Activated T-helper 2 cell treated with anti-CD3 and anti-CD28 coated beads, Interferon-gamma antibody, Interleukin-2, Interleukin-4, amounts not matched to agents 10 μg/mL and 5 μg/mL and 100 μg/mL, durations not matched to agents 14 hours and 24 hours and 36 hours (primary cell): Measurements from ENCODE around the gene PRKCE. TPM values are rescaled to one million over a fixed set of nuclear protein-coding genes. Genes with fewer than 3 reads are reported as not detected.
A peak's percentile ranks its signal among the peaks of the same experiment; 100 is the strongest.

Source experiments
- DNase-seq: peaks from one replicate; pipeline ENCODE4 v3.0.0; 2021; ENCODE audit warnings: low spot score
- H3K27ac Mint-ChIP-seq: one replicate; pipeline ENCODE4 v1.8.0; 2021; ENCODE audit warnings: mixed read lengths
- H3K27me3 Mint-ChIP-seq: one replicate; pipeline ENCODE4 v1.8.0; 2021; ENCODE audit warnings: low read depth, mixed read lengths
- H3K36me3 Mint-ChIP-seq: one replicate; pipeline ENCODE4 v1.8.0; 2021; ENCODE audit warnings: low read depth, mixed read lengths
- H3K4me1 Mint-ChIP-seq: one replicate; pipeline ENCODE4 v1.8.0; 2021; ENCODE audit warnings: low read depth, mixed read lengths
- H3K4me3 Mint-ChIP-seq: one replicate; pipeline ENCODE4 v1.8.0; 2021; ENCODE audit warnings: low read depth, mild to moderate bottlenecking, moderate library complexity, mixed read lengths
- H3K9me3 Mint-ChIP-seq: one replicate; pipeline ENCODE4 v1.8.0; 2021; ENCODE audit warnings: mixed read lengths
- intact Hi-C: fragments of 100-400 bp; cut with micrococcal nuclease; formaldehyde crosslinking; loops from one replicate; pipeline ENCODE4 v1.15.1; 2023
- total RNA-seq: library from RNA; stranded (reverse); gene quantifications from 2 replicates; pipeline ENCODE4 v1.2.3, GENCODE V29; 2022

The PRKCE gene
- total RNA-seq, 1 donor from 2014 or later = 21.5 TPM

DNA sequence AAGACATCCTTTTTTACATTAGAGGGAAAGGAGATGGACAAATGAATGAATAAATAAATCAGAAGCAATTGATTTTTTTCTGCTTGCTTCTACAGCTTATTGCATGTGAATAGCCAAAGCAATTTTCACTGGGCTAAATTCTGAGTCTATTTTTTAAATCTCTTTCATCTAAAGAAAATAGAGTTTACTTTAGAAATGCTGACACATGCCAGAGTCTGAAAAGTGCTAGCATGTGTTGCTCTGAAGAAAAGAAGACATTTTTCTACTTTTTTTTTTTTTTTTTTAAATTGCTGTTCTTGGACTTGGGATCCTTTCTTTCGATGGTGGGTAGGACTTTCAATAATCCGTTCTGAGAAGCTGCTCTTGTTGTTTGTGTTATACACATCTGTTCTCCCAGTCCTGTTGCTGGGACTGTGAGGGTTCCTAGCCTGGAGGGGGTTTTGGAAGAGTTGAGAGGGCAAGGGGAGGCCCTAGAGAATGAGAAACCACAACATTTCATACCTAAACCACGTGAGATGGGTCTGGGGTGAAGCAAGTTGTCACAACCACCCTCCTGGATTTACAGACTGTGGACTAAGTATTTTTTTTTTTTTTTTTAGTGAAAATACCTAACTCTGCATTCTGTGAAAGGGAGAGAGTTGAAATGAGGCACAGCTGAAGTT lies 193.5 kb downstream of the PRKCE start:
- DNase-seq = no peak

DNA sequence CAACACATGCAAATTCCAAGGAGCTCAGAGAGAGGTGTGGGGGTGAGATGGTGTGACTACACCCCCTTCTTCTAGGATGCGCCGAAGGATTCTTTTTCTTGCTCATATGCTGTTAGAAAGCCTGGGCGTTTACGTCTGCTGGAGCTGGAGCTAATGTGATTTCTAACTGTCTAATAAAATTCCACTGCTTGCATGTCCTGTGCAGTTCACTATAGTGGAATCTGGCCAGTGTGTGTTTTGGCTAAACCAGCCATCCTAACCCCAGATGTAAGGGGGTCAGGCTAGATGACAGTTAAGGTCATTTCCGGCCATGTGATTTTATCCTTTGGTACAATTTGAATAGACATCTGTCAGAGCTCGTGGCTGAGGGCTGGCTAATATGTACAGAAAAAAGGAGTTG lies 194.1 kb downstream of the PRKCE start:
- H3K27me3 Mint-ChIP-seq = no peaks in the 10 kb centered on the region
- peaks cover 18% of the 10 kb centered on the region for H3K36me3 Mint-ChIP-seq
- intact Hi-C loops = loop anchor here (2.0 to 10.0 kb wide), 3 partner anchors 17 to 201 kb away; no protein-coding TSS in a partner anchor
- no peak for DNase-seq
- peaks cover 67% of the 10 kb centered on the region for H3K4me1 Mint-ChIP-seq
- peaks cover 10% of the 10 kb centered on the region for H3K9me3 Mint-ChIP-seq
- H3K27ac Mint-ChIP-seq = no peak overlapping the region
- H3K4me3 Mint-ChIP-seq = no peak overlapping the region

More for the DNA sequence above, 193.5 kb downstream of the PRKCE start:
- H3K9me3 Mint-ChIP-seq = peaks cover 5% of the 10 kb centered on the region
- H3K27ac Mint-ChIP-seq = peak overlapping the region; percentile 67
- no peaks in the 10 kb centered on the region for H3K27me3 Mint-ChIP-seq
- intact Hi-C loops = loop anchor here (2.0 to 10.0 kb wide), 4 partner anchors 18 to 200 kb away; no protein-coding TSS in a partner anchor
- H3K4me1 Mint-ChIP-seq = peaks cover 67% of the 10 kb centered on the region
- H3K4me3 Mint-ChIP-seq = no peak overlapping the region
- H3K36me3 Mint-ChIP-seq = peaks cover 14% of the 10 kb centered on the region

DNA sequence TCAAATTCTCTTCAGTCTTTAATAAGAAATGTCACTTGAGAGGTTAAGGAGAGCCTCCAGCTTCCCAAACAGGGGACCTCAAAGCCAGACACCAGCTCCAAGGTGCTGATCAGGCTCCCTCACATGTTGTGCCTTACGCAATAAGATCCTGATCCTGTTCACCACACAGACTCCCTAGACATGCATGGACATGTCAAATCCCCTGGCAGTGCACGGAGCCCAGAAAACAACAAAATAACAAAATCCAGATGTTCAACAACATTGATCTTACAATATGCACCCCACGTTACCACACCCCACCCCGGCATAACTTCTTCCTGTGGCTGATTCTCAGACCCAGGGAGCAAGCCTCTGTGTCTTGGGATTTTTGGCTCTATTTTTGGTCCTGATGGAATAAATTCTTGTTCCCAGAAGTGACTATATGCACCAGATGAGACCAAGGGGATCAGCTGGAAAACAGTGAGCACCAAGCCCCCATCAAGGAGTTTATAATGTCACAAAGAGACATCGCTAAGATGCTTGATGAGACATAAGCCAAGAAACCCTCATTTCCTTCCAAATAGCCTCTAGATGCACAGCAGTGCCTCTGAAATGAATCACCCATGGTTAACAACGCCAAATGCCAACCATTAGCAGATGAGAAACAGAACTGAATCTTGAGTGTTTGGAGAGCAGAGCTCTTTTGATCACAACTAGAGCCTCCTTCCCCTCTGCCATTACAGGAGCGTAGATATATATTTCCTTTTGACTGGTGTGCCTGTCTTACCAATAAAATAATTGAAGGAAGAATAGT lies 198.2 kb downstream of the PRKCE start:
- H3K27ac Mint-ChIP-seq = peak overlapping the region; percentile 19
- no peak overlapping the region for H3K4me3 Mint-ChIP-seq
- intact Hi-C loops = loop anchor here (1.0 to 10.0 kb wide), 4 partner anchors 10 to 205 kb away; no protein-coding TSS in a partner anchor
- peaks cover 37% of the 10 kb centered on the region for H3K4me1 Mint-ChIP-seq
- peaks cover 46% of the 10 kb centered on the region for H3K36me3 Mint-ChIP-seq
- H3K27me3 Mint-ChIP-seq = no peaks in the 10 kb centered on the region
- H3K9me3 Mint-ChIP-seq = peaks cover 23% of the 10 kb centered on the region
- no peak for DNase-seq

DNA sequence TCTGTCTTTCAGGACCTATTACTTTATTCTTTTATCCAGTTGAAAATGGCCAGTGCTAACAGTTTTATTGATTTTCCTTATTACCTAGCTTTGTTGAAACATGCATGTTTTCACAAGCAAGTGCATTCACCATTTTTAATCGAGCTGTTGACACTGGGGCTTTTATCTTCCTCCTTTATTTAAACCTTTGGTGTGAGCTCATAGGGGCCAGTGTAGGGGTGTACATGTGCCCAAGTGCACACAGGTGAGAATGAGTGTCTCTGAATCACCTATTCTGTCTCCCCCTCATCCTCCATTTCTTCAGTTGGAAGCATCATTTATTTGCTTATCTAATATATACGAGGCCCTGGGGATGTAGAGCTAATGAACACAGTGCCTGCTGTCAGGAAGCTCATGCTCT lies 199.1 kb downstream of the PRKCE start:
- DNase-seq = no peak
- peaks cover 39% of the 10 kb centered on the region for H3K4me1 Mint-ChIP-seq
- H3K4me3 Mint-ChIP-seq = no peak overlapping the region
- H3K9me3 Mint-ChIP-seq = peaks cover 23% of the 10 kb centered on the region
- H3K27ac Mint-ChIP-seq = peak overlapping the region; percentile 36
- no peaks in the 10 kb centered on the region for H3K27me3 Mint-ChIP-seq
- H3K36me3 Mint-ChIP-seq = peaks cover 46% of the 10 kb centered on the region
- intact Hi-C loops = loop anchor here (1.0 to 5.0 kb wide), 2 partner anchors 9 to 37 kb away; no protein-coding TSS in a partner anchor

DNA sequence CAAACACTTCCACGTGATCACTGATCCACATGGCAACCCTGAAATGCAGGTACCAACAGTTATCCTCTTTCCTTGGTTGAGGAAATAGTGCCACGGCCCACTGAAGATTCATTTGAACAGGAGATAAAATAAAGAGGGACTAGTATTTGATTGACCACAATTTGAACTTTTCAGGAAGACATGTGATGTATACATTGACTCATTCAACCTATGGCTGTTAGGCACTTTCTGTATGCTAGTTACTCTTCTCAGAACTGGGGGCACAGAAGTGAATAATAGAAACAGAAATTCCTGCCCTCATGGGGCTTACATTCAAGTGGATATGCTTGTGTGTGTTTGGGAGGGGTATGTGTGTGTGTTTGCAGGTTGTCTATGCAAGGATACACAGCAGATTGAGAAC lies 199.6 kb downstream of the PRKCE start:
- H3K4me1 Mint-ChIP-seq = peaks cover 37% of the 10 kb centered on the region
- no peak overlapping the region for H3K4me3 Mint-ChIP-seq
- no peaks in the 10 kb centered on the region for H3K27me3 Mint-ChIP-seq
- H3K36me3 Mint-ChIP-seq = peaks cover 46% of the 10 kb centered on the region
- no peak for DNase-seq
- H3K27ac Mint-ChIP-seq = no peak overlapping the region
- H3K9me3 Mint-ChIP-seq = peaks cover 23% of the 10 kb centered on the region
- intact Hi-C loops = loop anchor here (5.0 kb wide), 1 partner anchor 36 kb away; no protein-coding TSS in a partner anchor

DNA sequence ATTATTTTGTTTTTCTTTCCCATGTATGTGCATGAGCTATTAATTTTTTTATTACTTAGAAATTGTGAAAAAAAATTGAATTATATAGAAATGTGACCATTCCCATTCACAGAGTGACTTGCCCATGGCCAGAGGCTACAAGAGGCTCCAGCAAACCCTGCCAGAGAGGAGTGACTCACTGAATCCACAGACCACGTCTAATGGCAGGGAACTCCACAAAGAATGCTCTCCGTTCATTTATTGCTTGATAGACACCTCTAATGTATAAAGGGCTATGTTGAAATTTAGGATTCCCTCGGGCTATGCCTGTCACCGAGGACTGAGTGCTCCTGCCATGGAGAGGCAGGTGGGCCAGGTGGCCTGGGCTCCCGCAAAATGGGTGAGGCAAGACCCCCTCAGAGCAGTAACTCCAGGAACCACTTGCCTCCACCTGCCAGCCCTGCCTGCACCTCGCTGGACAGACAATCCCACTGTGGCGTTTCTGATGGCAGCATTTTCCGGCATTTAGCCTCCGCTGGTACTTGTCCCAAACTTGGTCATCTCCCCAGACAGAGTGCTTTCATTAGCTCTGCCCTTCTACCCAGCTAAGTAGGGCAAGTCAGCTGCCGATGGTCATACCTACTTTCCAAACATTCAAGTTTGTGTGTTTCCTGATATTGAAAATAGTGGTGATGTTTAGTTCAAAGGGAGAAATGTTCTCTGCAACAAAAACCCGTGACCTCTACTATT lies 200.3 kb downstream of the PRKCE start:
- DNase-seq = no peak
- peaks cover 38% of the 10 kb centered on the region for H3K4me1 Mint-ChIP-seq
- H3K4me3 Mint-ChIP-seq = no peak overlapping the region
- H3K27me3 Mint-ChIP-seq = no peaks in the 10 kb centered on the region
- H3K27ac Mint-ChIP-seq = no peak overlapping the region
- intact Hi-C loops = loop anchor here (5.0 kb wide), 1 partner anchor 36 kb away; no protein-coding TSS in a partner anchor
- H3K9me3 Mint-ChIP-seq = peaks cover 23% of the 10 kb centered on the region
- peaks cover 41% of the 10 kb centered on the region for H3K36me3 Mint-ChIP-seq

DNA sequence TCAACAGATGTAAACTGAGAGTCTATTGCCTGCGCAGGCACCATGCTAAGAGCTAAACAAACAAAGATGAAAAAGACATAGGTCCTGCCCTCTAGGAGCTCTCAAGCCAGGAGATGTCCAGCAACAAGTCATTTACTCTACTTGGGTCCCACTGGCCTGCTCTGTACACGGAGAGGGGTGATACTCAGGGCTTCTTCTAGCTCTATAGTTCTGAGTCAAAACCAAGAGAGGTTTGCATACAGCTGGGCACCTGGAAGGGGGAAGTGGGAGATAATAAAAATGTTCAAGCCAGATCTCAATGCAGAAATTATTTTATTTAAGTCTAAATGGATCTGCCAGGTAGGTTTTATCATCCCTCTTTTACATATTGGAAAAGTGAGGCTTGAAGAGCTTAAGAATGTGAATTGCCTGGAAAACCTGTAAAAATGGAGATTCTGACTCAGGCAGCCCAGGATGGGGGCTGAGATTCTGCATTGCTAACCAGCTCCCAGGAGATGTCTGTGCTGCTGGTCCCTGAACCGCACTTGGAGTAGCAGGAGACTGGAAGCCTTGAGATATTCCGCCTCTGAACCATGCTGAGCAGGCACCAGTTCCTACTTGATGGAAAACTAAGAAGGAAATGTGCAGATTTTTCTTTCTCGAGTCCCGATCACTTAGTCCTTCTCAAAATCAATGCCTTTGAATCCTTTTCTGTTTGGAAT lies 201.1 kb downstream of the PRKCE start:
- Mint-ChIP-seq H3K27me3 (no peaks in the 10 kb centered on the region), H3K4me1 (peaks cover 41% of the 10 kb centered on the region), H3K36me3 (peaks cover 41% of the 10 kb centered on the region), H3K4me3 (no peak overlapping the region), H3K27ac (no peak overlapping the region), H3K9me3 (peaks cover 23% of the 10 kb centered on the region)
- intact Hi-C loops = loop anchor here (5.0 kb wide), 1 partner anchor 35 kb away; no protein-coding TSS in a partner anchor
- DNase-seq = no peak

DNA sequence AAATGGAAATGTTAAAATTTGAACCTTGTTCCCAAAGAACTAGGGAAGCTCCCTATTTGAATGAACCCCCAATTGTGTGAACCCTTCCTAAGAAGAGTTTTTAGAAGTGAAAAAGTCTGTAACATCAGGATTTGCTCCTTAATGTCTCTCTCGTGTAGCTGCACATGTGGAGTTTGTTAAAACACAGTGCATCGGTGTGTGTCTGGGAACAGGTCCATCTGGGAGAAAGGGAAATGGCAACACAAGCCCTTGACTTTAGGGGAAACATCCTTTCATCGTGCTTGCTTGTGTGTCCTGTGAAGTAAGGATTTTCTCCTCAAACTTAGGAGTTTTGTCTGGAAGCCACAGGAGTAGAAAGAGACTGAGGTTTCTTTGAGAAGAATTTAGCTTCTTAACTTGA lies 203.9 kb downstream of the PRKCE start:
- Mint-ChIP-seq H3K4me1 (peaks cover 31% of the 10 kb centered on the region), H3K9me3 (peaks cover 14% of the 10 kb centered on the region), H3K4me3 (no peak overlapping the region), H3K27me3 (no peaks in the 10 kb centered on the region), H3K27ac (no peak overlapping the region), H3K36me3 (peaks cover 28% of the 10 kb centered on the region)
- intact Hi-C loops = no loop called here
- no peak for DNase-seq

DNA sequence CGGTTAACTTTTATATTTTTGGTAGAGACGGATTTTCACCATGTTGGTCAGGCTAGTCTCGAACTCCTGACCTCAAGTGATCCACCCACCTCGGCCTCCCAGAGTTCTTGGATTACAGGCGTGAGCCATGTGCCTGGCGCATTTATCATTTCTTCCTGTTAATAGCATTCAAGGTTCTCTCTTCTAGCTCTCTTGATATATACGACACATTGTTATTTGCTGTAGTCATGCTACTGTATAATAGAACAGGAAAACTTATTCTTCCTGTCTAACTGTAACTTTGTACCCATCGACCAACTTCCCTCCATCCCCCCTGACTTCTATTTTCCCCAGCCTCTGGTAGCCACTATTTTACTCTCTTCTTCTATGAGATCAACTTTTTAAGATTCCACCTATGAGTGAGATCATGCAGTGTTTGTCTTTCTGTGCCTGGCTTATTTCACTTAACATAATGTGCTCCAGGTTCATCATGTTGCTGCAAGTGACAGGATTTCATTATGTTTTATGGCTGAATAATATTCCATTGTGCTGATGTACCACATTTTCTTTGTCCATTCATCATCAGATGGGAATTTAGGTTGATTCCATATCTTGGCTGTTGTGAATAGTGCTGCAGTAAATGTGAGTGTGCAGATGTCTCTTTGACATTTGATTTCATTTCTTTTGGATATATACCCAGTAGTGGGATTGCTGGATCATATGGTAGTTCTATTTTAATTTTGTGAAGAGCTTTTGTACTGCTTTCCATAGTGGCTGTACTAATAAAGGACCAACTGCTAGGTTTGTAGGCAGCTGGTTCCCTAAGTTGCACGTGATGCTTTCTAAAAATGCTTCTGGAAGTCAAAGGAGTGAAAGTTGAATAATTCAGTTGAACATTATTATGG lies 205.2 kb downstream of the PRKCE start:
- Mint-ChIP-seq H3K4me1 (peaks cover 31% of the 10 kb centered on the region), H3K27ac (no peak overlapping the region), H3K4me3 (no peak overlapping the region), H3K9me3 (peaks cover 5% of the 10 kb centered on the region), H3K36me3 (peaks cover 18% of the 10 kb centered on the region), H3K27me3 (no peaks in the 10 kb centered on the region)
- intact Hi-C loops = no loop called here
- no peak for DNase-seq

DNA sequence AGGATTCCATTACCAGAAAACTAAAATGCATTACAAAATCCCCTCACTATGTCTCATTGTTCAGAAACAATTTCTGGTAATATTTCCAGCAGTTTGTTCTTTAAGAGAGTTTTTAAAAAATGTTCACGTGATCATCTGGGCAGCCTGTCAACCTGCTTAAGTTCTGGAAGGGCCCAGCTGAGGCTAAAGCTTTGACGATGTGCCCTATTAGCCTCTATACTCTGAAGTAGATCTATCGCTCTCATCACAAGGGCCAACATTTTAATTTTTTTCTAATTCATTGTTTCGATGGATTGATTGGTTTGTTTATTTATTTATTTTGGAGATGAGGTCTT lies 205.8 kb downstream of the PRKCE start:
- peaks cover 1% of the 10 kb centered on the region for H3K9me3 Mint-ChIP-seq
- H3K27ac Mint-ChIP-seq = no peak overlapping the region
- DNase-seq = no peak
- peaks cover 12% of the 10 kb centered on the region for H3K36me3 Mint-ChIP-seq
- peaks cover 35% of the 10 kb centered on the region for H3K4me1 Mint-ChIP-seq
- intact Hi-C loops = no loop called here
- no peak overlapping the region for H3K4me3 Mint-ChIP-seq
- H3K27me3 Mint-ChIP-seq = no peaks in the 10 kb centered on the region

DNA sequence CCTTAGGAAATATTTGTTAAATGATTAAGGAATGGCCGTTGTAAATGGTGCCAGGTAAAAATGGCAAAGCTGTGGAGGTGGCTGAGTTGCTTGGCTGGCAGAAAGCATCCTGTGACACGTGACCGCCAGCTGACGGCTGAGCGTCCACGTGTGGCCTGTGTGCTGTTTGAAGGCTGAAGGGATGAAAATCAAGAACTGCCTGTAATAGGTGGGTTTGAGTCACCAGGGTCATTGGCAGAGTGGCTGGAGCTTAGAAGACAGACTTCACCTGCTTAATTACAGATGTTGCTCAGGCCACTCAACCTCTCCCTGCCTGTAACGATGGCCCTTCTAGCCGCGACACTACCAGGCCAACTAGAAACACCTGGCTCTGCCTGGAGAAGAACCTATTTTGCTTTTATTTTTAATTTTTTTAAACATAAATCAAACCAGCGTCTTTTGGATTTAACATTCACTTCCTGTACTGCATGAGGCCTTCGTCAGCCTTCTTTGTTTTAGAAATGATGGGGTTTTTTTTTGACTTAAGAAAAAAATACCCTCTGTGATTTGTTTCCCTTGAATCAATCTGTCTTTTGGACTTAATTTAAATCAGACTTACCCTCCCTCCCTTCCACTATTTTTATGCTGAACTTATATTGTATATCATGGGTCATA lies 206.5 kb downstream of the PRKCE start:
- Mint-ChIP-seq H3K36me3 (peaks cover 5% of the 10 kb centered on the region), H3K27ac (no peak overlapping the region), H3K4me3 (no peak overlapping the region), H3K27me3 (no peaks in the 10 kb centered on the region), H3K9me3 (no peaks in the 10 kb centered on the region), H3K4me1 (peaks cover 42% of the 10 kb centered on the region)
- DNase-seq = no peak
- intact Hi-C loops = no loop called here
